Activated CD4-positive, alpha-beta T cell treated with anti-CD3 and anti-CD28 coated beads, Interleukin-2, amount 50 U/mL, for 16 hours (primary cell): Measurements from ENCODE around the gene LACC1.

ENCODE experiments used
- DNase-seq: peaks from one replicate; pipeline ENCODE4 v3.0.0-alpha.2; 2020

Gene LACC1

GRCh38 chr13:43894438-43894837 lies 14.7 kb downstream of the LACC1 start:
- no peak for DNase-seq

- no peak for DNase-seq
Measured at GRCh38 chr13:43895940-43896339, 16.2 kb downstream of the LACC1 start.

- DNase-seq, result peak; percentile 61
Measured at GRCh38 chr13:43905435-43906031, 25.8 kb downstream of the LACC1 start.

- peak; percentile 14 for DNase-seq
Measured at GRCh38 chr13:43908156-43909126, 28.7 kb downstream of the LACC1 start.

- DNase-seq, result no peak
Measured at GRCh38 chr13:43910856-43911255, 31.2 kb downstream of the LACC1 start.

GRCh38 chr13:43911278-43911677 lies 31.6 kb downstream of the LACC1 start:
- no peak for DNase-seq

GRCh38 chr13:43911871-43912270 lies 32.2 kb downstream of the LACC1 start:
- no peak for DNase-seq

- no peak for DNase-seq
Measured at GRCh38 chr13:43915451-43915850, 35.7 kb downstream of the LACC1 start.

- no peak for DNase-seq
Measured at GRCh38 chr13:43916828-43917227, 37.1 kb downstream of the LACC1 start.

GRCh38 chr13:43918636-43919035 lies 38.9 kb downstream of the LACC1 start:
- no peak for DNase-seq

GRCh38 chr13:43920965-43921674 lies 41.4 kb downstream of the LACC1 start:
- no peak for DNase-seq

GRCh38 chr13:43924549-43925245 lies 45.0 kb downstream of the LACC1 start:
- DNase-seq, result no peak

- no peak for DNase-seq
Measured at GRCh38 chr13:43929947-43930346, 50.2 kb downstream of the LACC1 start.

- DNase-seq, result no peak
Measured at GRCh38 chr13:43933378-43933777, 53.7 kb downstream of the LACC1 start.

GRCh38 chr13:43934273-43934672 lies 54.6 kb downstream of the LACC1 start:
- no peak for DNase-seq

GRCh38 chr13:43935878-43936277 lies 56.2 kb downstream of the LACC1 start:
- no peak for DNase-seq

GRCh38 chr13:43936647-43937046 lies 56.9 kb downstream of the LACC1 start:
- no peak for DNase-seq

- DNase-seq, result no peak
Measured at GRCh38 chr13:43937839-43938238, 58.1 kb downstream of the LACC1 start.

- no peak for DNase-seq
Measured at GRCh38 chr13:43938449-43938848, 58.7 kb downstream of the LACC1 start.

GRCh38 chr13:43939086-43939485 lies 59.4 kb downstream of the LACC1 start:
- no peak for DNase-seq

- DNase-seq, result no peak
Measured at GRCh38 chr13:43942286-43942685, 62.6 kb downstream of the LACC1 start.
